ENCODE data around the gene FZR1. TPM values are rescaled to one million over a fixed set of nuclear protein-coding genes. Genes with fewer than 3 reads are reported as not detected.
A peak's percentile ranks its signal among the peaks of the same experiment; 100 is the strongest.

Gene FZR1
- total and polyA plus RNA-seq, 2 experiments from 2014 or later: 16.1 to 39.2 TPM

- Histone ChIP-seq H3K9me2 (ENCODE audit: insufficient read depth) (no peaks in the 10 kb centered on the region), H3K4me1 (ENCODE audit: insufficient read depth) (peaks cover 9% of the 10 kb centered on the region), H4K20me1 (replicated peaks; ENCODE audit: insufficient read depth) (no peaks in the 10 kb centered on the region; the same call in 1 of the 2 replicates), H3K36me3 (ENCODE audit: insufficient read depth) (no peaks in the 10 kb centered on the region), H3K79me2 (replicated peaks; ENCODE audit: insufficient read depth) (peaks cover 18% of the 10 kb centered on the region), H3K27me3 (ENCODE audit: insufficient read depth) (no peaks in the 10 kb centered on the region), H2AFZ (no peak overlapping the region), H3K4me2 (no peak overlapping the region), H3K27ac (ENCODE audit: low read depth) (no peak overlapping the region), H3K4me3 (no peak overlapping the region), H3F3A (replicated peaks; ENCODE audit: low read depth) (no peaks in the 10 kb centered on the region)
- Mint-ChIP-seq H3K27me3 (ENCODE audit: insufficient read depth, low read depth, poor library complexity) (peaks cover 11% of the 10 kb centered on the region), H3K36me3 (ENCODE audit: low read depth) (peaks cover 12% of the 10 kb centered on the region), H3K4me1 (peaks cover 18% of the 10 kb centered on the region), H3K4me3 (no peak overlapping the region), H3K27ac (0 out of 2 replicates have a peak overlapping the region, but pooled peaks have one; percentile 48), H3K9me3 (no peaks in the 10 kb centered on the region; the same call in 2 of the 3 replicates)
- TF ChIP-seq ZNF331 (CRISPR knock-in tag; IDR thresholded peaks at IDR 0.05; ENCODE audit: low read depth) (no peak), CTCF (conservative IDR thresholded peaks at IDR 0.05; ENCODE audit: low read depth in 2 of 2) (no peak), REST (IDR thresholded peaks at IDR 0.05; ENCODE audit: unreplicated experiment) (no peak), ZNF114 (CRISPR knock-in tag; IDR thresholded peaks at IDR 0.05) (no peak), NANOG (IDR thresholded peaks at IDR 0.05; ENCODE audit: borderline replicate concordance) (no peak), STAT1 (IDR thresholded peaks at IDR 0.05; ENCODE audit: unreplicated experiment) (no peak), JUNB (IDR thresholded peaks at IDR 0.05; ENCODE audit: unreplicated experiment) (no peak), EZH2phosphoT487 (IDR thresholded peaks at IDR 0.05; ENCODE audit: unreplicated experiment) (no peak), CREB1 (CRISPR knock-in tag; IDR thresholded peaks at IDR 0.05; ENCODE audit: low read depth) (no peak), EZH2 (IDR thresholded peaks at IDR 0.05; ENCODE audit: low read depth, unreplicated experiment) (no peak), POLR2AphosphoS5 (IDR thresholded peaks at IDR 0.05; ENCODE audit: low read depth) (no peak), ZNF462 (CRISPR knock-in tag; IDR thresholded peaks at IDR 0.05) (no peak), ETS1 (IDR thresholded peaks at IDR 0.05) (no peak)
- DNase-seq (ENCODE audit: low spot score): no peak
- ATAC-seq: no peak
Measured at GRCh38 chr19:3523361-3524077, 17.4 kb downstream of the FZR1 start.
